Umbilical cord (tissue), 2 donors: ENCODE data around the gene DENND5B. TPM values are rescaled to one million over a fixed set of nuclear protein-coding genes. Genes with fewer than 3 reads are reported as not detected.
"Not testable (repeated sequence)": the region's sequence is repeated elsewhere in the genome, so short reads cannot be mapped to it uniquely, and the experiment has no call there.

Experiments
- DNase-seq: peaks from one replicate; pipeline ENCODE4 v3.0.0-alpha.2; 2015; ENCODE audit warnings: low spot score
- total RNA-seq: library from RNA; depleted of rRNA; stranded (reverse); fragments of >200 nt; gene quantifications from one replicate; pipeline ENCODE4 v1.2.3, GENCODE V29; 2014; ENCODE audit warnings: low replicate concordance; ENCODE audit not compliant: insufficient read depth

Gene DENND5B
- total RNA-seq, 1 donor from 2014 or later: 26.2 TPM

- no peak for DNase-seq
Measured at GRCh38 chr12:31506515-31507306, 84.2 kb downstream of the DENND5B start.

- no peak for DNase-seq
Measured at GRCh38 chr12:31504625-31505222, 86.2 kb downstream of the DENND5B start.

- DNase-seq: not testable (repeated sequence)
Measured at GRCh38 chr12:31501014-31501413, 89.9 kb downstream of the DENND5B start.

DNA sequence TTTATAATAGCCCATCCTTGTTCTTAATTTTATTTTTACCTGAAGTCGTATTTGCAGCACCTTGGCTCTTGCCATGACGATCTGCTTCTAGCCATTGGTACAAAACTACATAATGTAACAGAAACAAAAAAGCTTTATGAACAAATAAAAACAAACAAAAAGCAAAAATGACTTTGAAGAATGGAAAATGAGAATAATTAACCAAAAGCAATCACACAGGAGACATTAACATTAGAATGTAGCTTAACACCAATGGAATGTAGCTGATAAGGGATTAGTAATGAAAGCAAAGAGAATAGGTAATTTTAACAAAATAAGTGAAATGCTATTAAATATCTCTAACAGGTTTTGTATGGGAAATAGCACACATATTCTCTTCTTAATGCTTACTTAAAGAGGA, 91.4 kb downstream of the DENND5B start:
- no peak for DNase-seq

DNA sequence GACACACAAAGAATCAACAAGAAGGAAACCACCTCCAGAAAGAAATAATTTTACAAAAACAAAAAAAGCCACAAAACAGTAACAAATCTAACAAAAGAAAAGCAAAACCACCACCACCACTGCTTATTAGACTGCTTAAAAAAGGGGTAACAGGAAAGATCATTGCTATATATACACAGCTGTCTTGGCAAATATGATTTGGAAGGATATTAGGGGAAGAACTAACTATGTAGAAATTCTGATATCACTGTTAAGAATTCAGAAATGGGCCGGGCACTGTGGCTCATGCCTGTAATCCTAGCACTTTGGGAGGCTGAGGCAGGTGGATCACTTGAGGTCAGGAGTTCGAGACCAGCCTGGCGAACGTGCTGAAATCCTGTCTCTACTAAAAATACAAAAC, 92.5 kb downstream of the DENND5B start:
- DNase-seq: no peak

DNA sequence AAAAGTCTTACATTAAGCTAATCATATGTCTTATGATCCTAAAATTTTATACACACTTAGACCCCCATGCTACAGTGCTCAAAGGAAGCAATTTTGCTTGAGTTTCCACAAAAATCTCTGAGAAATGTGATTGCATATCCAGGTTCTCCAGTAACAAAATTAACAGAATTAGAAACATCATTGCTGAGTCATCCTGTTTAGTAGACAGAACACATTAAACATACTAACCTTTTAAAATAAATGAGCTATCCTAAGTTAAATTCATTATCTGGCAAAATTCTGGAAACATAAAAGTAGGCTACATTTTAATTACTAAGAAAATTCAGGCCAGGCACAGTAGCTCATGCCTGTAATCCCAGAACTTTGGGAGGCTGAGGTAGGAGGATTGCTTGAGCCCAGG, 94.7 kb downstream of the DENND5B start:
- no peak for DNase-seq

GRCh38 chr12:31494455-31494854, 96.5 kb downstream of the DENND5B start:
- no peak for DNase-seq

GRCh38 chr12:31492599-31493196, 98.2 kb downstream of the DENND5B start:
- no peak for DNase-seq

GRCh38 chr12:31491841-31492598, 98.9 kb downstream of the DENND5B start:
- DNase-seq: peak; percentile 90

DNA sequence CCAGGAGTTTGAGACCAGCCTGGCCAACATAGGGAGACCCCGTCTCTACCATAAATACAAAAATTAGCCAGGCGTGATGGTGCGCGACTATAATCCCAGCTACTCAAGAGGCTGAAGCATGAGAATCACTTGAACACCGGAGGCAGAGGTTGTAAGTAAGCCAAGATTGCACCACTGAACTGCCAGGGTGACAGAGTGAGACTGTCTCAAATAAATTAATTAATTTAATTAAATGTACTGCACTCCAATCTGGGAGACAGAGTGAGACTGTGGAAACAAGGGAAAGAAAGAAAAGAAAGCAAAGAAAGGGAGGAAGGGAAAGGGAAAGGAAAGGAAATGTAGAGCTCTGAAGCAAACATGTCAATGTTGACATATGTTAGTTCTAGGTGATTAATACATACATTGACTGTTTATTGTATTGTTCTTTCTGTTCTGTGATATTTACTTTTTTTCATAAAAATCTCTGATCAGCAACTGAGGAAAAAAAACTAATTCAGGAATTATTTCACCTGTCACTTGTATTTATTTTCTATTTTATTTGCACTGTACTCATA, 99.6 kb downstream of the DENND5B start:
- no peak for DNase-seq

GRCh38 chr12:31488737-31489338, 102.1 kb downstream of the DENND5B start:
- DNase-seq: no peak

- no peak for DNase-seq
Measured at GRCh38 chr12:31485571-31485970, 105.4 kb downstream of the DENND5B start.

DNA sequence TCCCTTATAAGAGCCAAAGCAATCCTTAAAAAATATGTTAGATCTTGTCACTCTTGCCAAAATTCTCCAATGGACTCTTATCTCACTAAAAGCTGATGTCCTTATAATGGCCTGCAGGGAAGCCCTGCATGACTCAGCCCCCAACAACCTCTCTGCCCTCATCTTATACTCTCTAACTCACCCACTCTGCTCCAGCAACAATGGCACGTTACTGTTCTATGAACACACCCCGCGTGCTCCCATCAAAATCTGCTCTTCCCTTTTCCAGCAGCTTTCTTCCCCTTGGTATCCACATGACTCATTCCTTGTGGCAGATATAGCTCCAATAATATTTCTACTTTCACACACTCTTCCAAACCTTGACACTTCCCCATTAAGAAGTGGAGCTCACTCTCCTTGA, 108.1 kb downstream of the DENND5B start:
- DNase-seq: no peak

GRCh38 chr12:31481415-31481814, 109.5 kb downstream of the DENND5B start:
- no peak for DNase-seq

DNA sequence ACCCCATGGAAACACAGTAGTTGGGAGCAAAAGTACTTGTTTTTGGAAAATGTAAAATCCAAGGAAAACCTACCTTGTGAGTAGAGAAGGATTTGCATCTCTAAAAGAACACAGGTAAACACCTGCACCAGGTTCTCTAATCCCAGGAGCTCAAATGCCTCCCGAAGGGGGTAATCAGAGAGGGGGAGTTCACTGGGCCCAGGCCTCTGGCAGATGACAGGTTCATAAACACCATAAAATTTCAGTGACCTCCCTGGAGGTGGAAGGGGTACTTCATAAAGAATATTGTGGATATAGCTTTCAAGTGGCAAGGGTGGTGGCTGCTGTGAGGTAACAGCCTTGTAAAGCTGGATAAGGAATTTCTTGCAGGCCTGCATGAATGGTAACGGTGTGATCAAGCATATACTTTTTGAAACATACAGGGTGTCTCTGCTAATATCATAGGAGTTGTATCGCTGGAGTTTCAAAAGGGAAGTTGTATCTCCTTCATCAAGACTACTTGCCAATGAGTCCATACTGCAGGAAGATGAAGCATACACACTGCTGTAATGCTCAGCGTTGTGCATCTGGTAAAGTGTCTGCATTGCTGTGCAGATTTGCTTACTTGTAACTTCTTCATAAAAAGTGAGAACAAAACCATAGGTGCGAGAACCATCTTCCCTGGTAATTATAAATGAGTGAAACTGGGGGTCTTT, 111.3 kb downstream of the DENND5B start:
- DNase-seq: no peak

GRCh38 chr12:31478898-31479297, 112.0 kb downstream of the DENND5B start:
- DNase-seq: no peak

DNA sequence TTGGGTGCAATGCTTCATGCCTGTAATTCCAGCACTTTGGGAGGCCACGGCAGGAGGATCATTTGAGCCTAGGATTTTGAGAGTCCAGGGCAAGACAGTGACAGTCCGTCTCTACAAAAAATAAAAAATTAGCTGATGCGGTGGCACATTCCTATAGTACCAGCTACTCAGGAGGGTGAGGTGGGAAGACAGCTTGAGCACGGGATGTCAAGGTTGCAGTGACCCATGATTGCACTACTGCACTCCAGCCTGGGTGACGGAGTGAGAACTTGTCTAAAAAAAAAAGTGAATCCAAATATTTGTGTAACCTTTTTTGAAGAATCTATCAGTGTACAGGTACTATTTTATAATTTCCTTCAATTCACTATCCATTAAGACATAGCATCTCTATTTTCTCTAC, 112.5 kb downstream of the DENND5B start:
- no peak for DNase-seq

DNA sequence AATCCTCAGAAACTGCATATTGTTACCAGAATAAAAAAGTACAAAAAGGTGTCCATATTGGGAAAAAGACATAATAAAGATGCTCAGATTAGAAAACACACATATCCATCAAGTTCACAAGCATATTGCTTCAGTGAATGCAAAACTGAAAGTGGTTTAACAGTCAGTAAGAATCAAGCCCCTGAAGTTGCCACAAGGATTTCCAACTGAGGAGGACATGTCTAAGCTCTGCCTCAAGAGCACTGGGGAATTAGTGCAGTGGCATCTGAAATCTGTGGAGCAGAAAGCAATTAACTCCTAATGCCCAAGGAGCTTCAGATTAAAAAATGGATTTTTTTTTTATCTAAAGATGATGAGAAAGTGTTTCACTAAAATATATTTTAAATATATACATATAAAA, 113.2 kb downstream of the DENND5B start:
- DNase-seq: no peak

GRCh38 chr12:31476437-31476836, 114.5 kb downstream of the DENND5B start:
- no peak for DNase-seq

- DNase-seq: not testable (repeated sequence)
Measured at GRCh38 chr12:31475610-31476009, 115.3 kb downstream of the DENND5B start.

DNA sequence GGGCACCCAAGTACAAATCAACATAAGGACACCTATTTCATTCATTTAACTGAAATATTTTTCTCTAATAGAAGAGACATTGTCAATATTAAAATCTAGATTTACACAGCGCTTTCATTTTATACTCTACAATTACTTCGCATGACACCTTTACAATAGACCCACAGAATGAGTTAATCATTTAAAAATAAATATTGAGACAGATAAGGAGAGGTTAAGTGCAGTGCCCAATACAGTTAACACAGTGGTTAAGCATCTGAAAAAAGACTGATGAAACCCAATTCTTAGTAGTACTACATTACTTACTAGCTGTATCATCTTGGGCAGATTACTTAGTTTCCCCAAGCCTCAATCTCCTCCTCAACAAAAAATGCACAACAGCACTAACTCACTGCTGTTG, 116.2 kb downstream of the DENND5B start:
- no peak for DNase-seq
